CD4-positive, alpha-beta T cell (primary cell): ENCODE measurements around the gene DROSHA. TPM values are rescaled to one million over a fixed set of nuclear protein-coding genes. Genes with fewer than 3 reads are reported as not detected.
"Not testable (repeated sequence)": the region's sequence is repeated elsewhere in the genome, so short reads cannot be mapped to it uniquely, and the experiment has no call there.

Experiments used
- ATAC-seq: fragments of 200-7000 bp; cut with Tn5 transposase; one replicate; pipeline ENCODE4 v1.10.0; 2022; ENCODE audit warnings: mild to moderate bottlenecking; ENCODE audit not compliant: poor library complexity
- CTCF ChIA-PET: fragments of 350-600 bp; sonication (Branson Sonifier 250); formaldehyde crosslinking; loops from one replicate; lab custom pipeline; 2021; ENCODE audit warnings: antibody characterized with exemption, inconsistent platforms; lab: Charles Lee
- POLR2A ChIA-PET: fragments of 350-600 bp; sonication (Branson Sonifier 250); formaldehyde crosslinking; loops from one replicate; lab custom pipeline; 2021; ENCODE audit warnings: antibody characterized with exemption, inconsistent platforms; lab: Charles Lee
- DNase-seq, 14 experiments: peaks; one replicate each; pipeline ENCODE4 v3.0.0-alpha.2; 2013 to 2020; ENCODE audit warnings: mixed read lengths in 2 of 14
- H3K27ac ChIP-seq, 2 donors: one replicate each; pipeline versions ENCODE4 v1.5.1 to v1.7.0; 2013; ENCODE audit warnings: low read length in 2 of 2, low read depth in 1 of 2, mild to moderate bottlenecking in 1 of 2
- H3K27me3 ChIP-seq, 2 experiments: 1 replicate in 1 of 2; 2 replicates in 1 of 2; pipeline versions ENCODE4 v1.6.1 to v1.7.0; 2013; ENCODE audit warnings: low read length in 2 of 2, control low read depth in 1 of 2, mild to moderate bottlenecking in 1 of 2, moderate library complexity in 1 of 2; ENCODE audit not compliant: insufficient read depth in 2 of 2, control insufficient read depth in 1 of 2
- H3K36me3 ChIP-seq: one replicate; pipeline ENCODE4 v1.6.1; 2013; ENCODE audit warnings: low read length, control low read depth; ENCODE audit not compliant: insufficient read depth
- H3K4me1 ChIP-seq: one replicate; pipeline ENCODE4 v1.6.1; 2013; ENCODE audit warnings: low read length, control low read depth; ENCODE audit not compliant: insufficient read depth
- H3K4me3 ChIP-seq: one replicate; pipeline ENCODE4 v1.5.1; 2013; ENCODE audit warnings: mild to moderate bottlenecking, low read length, moderate library complexity
- H3K9me3 ChIP-seq, 2 experiments: 1 replicate in 1 of 2; 2 replicates in 1 of 2; pipeline versions ENCODE4 v1.6.1 to v1.7.0; 2013; ENCODE audit warnings: low read length in 2 of 2, mild to moderate bottlenecking in 2 of 2, control low read depth in 1 of 2, moderate library complexity in 1 of 2; ENCODE audit not compliant: control insufficient read depth in 1 of 2, insufficient read depth in 1 of 2
- H3K27ac Mint-ChIP-seq: one replicate; pipeline ENCODE4 v1.8.0; 2020; ENCODE audit warnings: mixed read lengths
- H3K27me3 Mint-ChIP-seq: one replicate; pipeline ENCODE4 v1.8.0; 2021; ENCODE audit warnings: mixed read lengths
- H3K36me3 Mint-ChIP-seq: one replicate; pipeline ENCODE4 v1.8.0; 2021; ENCODE audit warnings: low read depth, mixed read lengths
- H3K4me1 Mint-ChIP-seq: one replicate; pipeline ENCODE4 v1.8.0; 2021; ENCODE audit warnings: low read depth, mixed read lengths
- H3K4me3 Mint-ChIP-seq: one replicate; pipeline ENCODE4 v1.8.0; 2020; ENCODE audit warnings: mild to moderate bottlenecking, mixed read lengths
- H3K9me3 Mint-ChIP-seq: one replicate; pipeline ENCODE4 v1.8.0; 2020; ENCODE audit warnings: mixed read lengths
- intact Hi-C, 2 experiments: fragments of 100-400 bp; cut with DNase I in 1 of 2; cut with micrococcal nuclease in 1 of 2; formaldehyde crosslinking; loops; one replicate each; pipeline versions ENCODE4 v1.15.1 to v1.9.0; 2023 to 2025; cut with DNase I, micrococcal nuclease
- total RNA-seq, 174 experiments: library from RNA in 2 of 174; stranded (reverse) in 2 of 174; gene quantifications; one replicate each; pipeline ENCODE4 v1.2.3 and lab custom pipeline; 2021 to 2026
- TF ChIP-seq, protein P1 (sequence below): fragments of 200-600 bp; IDR thresholded peaks from one replicate; pipeline ENCODE4 v1.8.0; 2022; ENCODE audit warnings: antibody characterized with exemption, mild to moderate bottlenecking

DROSHA gene
- total RNA-seq, 2 experiments from 2014 or later: 28.8 to 38.1 TPM

DNA sequence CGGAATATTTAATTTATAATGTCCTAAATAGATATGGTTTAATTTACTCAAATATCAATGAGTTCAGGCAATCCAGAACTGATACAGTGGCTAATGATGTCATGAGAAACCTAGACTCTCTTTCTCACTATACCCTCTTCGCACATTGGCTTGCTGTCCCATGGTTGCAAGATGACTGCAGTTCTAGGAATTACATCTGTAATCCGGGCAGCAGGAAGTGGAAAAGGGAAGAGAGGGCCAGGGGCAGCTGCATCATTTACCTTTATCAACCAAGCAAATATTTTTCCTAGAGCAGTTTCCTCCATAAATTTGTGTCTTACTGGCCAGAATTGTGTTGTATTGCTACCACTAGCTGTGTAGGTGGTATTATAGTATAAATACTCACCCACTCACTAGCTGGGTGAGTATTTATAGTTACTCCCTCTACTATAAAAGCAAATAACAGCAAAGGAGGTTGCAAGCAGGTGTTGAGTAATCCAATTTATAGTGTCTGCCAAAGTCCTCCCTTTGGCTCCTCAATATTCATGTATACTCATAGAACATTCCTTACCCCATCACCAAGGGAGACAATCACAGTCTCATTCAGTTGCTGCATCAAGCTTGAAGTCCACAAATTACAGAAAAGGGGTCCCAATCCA, 168.8 kb downstream of the DROSHA start:
- intact Hi-C loops: no loop called here
- Mint-ChIP-seq H3K4me1 (no peaks in the 10 kb centered on the region), H3K27me3 (peaks cover 31% of the 10 kb centered on the region), H3K9me3 (no peaks in the 10 kb centered on the region), H3K4me3 (no peak overlapping the region), H3K27ac (no peak overlapping the region), H3K36me3 (no peaks in the 10 kb centered on the region)
- ATAC-seq (no peak), DNase-seq (no peak)
- ChIA-PET CTCF (no interaction called here), POLR2A (no interaction called here)
- no peaks in the 10 kb centered on the region for H3K27me3 ChIP-seq
- no peak overlapping the region for H3K4me3 ChIP-seq
- TF ChIP-seq, protein P1, sequence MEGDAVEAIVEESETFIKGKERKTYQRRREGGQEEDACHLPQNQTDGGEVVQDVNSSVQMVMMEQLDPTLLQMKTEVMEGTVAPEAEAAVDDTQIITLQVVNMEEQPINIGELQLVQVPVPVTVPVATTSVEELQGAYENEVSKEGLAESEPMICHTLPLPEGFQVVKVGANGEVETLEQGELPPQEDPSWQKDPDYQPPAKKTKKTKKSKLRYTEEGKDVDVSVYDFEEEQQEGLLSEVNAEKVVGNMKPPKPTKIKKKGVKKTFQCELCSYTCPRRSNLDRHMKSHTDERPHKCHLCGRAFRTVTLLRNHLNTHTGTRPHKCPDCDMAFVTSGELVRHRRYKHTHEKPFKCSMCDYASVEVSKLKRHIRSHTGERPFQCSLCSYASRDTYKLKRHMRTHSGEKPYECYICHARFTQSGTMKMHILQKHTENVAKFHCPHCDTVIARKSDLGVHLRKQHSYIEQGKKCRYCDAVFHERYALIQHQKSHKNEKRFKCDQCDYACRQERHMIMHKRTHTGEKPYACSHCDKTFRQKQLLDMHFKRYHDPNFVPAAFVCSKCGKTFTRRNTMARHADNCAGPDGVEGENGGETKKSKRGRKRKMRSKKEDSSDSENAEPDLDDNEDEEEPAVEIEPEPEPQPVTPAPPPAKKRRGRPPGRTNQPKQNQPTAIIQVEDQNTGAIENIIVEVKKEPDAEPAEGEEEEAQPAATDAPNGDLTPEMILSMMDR: no peak
- H3K27ac ChIP-seq: no peak overlapping the region
- no peaks in the 10 kb centered on the region for H3K36me3 ChIP-seq
- no peaks in the 10 kb centered on the region for H3K4me1 ChIP-seq
- H3K9me3 ChIP-seq: peaks cover 0 to 5% of the 10 kb centered on the region in 2 experiments

GRCh38 chr5:31362529-31362900, 169.4 kb downstream of the DROSHA start:
- no peak overlapping the region for H3K4me3 Mint-ChIP-seq
- H3K4me3 ChIP-seq: no peak overlapping the region
- H3K27ac ChIP-seq: no peak overlapping the region
- H3K27me3 Mint-ChIP-seq: peaks cover 26% of the 10 kb centered on the region
- TF ChIP-seq, protein P1: no peak
- intact Hi-C loops: no loop called here
- H3K4me1 Mint-ChIP-seq: no peaks in the 10 kb centered on the region
- H3K36me3 ChIP-seq: no peaks in the 10 kb centered on the region
- ChIA-PET CTCF (no interaction called here), POLR2A (no interaction called here)
- no peak overlapping the region for H3K27ac Mint-ChIP-seq
- ATAC-seq (no peak), DNase-seq (no peak)
- peaks cover 0 to 5% of the 10 kb centered on the region in 2 experiments for H3K9me3 ChIP-seq
- H3K4me1 ChIP-seq: no peaks in the 10 kb centered on the region
- no peaks in the 10 kb centered on the region for H3K27me3 ChIP-seq
- no peaks in the 10 kb centered on the region for H3K9me3 Mint-ChIP-seq
- no peaks in the 10 kb centered on the region for H3K36me3 Mint-ChIP-seq

DNA sequence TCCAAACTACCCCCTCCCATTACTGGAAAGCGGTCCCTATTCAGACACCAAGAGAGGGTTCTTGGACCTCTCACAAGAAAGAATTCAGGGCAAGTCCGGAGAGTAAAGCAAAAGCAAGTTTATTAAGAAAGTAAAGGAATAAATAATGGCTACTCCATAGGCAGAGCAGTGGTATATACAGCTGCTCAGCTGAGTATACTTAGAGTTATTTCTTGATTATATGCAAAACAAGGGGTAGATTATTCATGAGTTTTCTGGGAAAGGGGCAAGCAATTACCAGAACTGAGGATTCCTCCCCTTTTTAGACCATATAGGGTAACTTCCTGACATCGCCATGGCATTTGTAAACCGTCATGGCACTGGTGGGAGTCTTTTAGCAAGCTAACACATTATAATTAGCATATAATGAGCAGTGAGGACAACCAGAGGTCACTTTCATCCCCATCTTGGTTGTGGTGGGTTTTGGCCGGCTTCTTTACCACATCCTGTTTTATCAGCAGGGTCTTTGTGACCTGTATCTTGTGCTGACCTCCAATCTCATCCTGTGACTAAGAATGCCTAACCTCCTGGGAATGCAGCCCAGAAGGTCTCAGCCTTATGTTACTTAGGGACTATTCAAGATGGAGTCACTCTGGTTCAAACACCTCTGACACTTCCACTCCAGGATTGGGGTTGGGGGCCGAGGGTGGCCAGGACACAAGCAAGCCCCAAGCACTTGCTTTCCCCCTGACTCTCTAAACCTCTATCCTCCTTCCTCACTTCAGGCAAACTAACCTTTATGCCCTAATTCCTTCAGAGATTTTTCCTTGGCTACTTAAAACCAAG, 170.0 kb downstream of the DROSHA start:
- DNase-seq, POLR2A ChIA-PET, H3K36me3 ChIP-seq, H3K4me3 Mint-ChIP-seq, CTCF ChIA-PET, ATAC-seq, H3K27ac Mint-ChIP-seq, H3K4me3 ChIP-seq, H3K9me3 ChIP-seq, H3K4me1 ChIP-seq, H3K27ac ChIP-seq, H3K9me3 Mint-ChIP-seq, intact Hi-C loops, H3K36me3 Mint-ChIP-seq, H3K27me3 ChIP-seq, H3K4me1 Mint-ChIP-seq: not testable (repeated sequence)
- H3K27me3 Mint-ChIP-seq: peaks cover 24% of the 10 kb centered on the region
